Esophagus squamous epithelium (tissue), 5 donors: Measurements from ENCODE around the gene SNCB. TPM values are rescaled to one million over a fixed set of nuclear protein-coding genes. Genes with fewer than 3 reads are reported as not detected.

Experiments used
- DNase-seq: peaks from one replicate; lab custom pipeline; 2025; lab: John Stamatoyannopoulos, UW
- H3K27ac ChIP-seq, 4 donors: fragments of 200-600 bp; sonication (generic); one replicate each; pipeline ENCODE4 v1.5.1; 2016 to 2019; ENCODE audit warnings: mild to moderate bottlenecking in 1 of 4
- H3K27me3 ChIP-seq, 4 donors: fragments of 200-600 bp; sonication (generic); 1 replicate in 3 of 4; 2 replicates in 1 of 4; pipeline versions ENCODE4 v1.5.1 to v1.6.0; 2017 to 2021; ENCODE audit warnings: antibody characterized with exemption in 1 of 4
- H3K36me3 ChIP-seq, 3 donors: fragments of 200-600 bp; sonication (generic); one replicate each; pipeline ENCODE4 v1.5.1; 2016 to 2019
- H3K4me1 ChIP-seq, 3 donors: fragments of 200-600 bp; sonication (generic); one replicate each; pipeline ENCODE4 v1.5.1; 2017 to 2019
- H3K4me3 ChIP-seq, 4 donors: fragments of 200-600 bp; sonication (generic); 1 replicate in 3 of 4; 2 replicates in 1 of 4; pipeline ENCODE4 v1.5.1; 2016 to 2019; ENCODE audit warnings: mild to moderate bottlenecking in 2 of 4, moderate library complexity in 1 of 4
- H3K9me3 ChIP-seq, 3 donors: fragments of 200-600 bp; sonication (generic); one replicate each; pipeline ENCODE4 v1.5.1; 2016 to 2019
- CTCF ChIP-seq, 6 experiments: fragments of 450-650 bp in 4 of 6; fragments of 200-600 bp in 2 of 6; sonication (generic) in 2 of 6; IDR thresholded peaks; one replicate each; pipeline ENCODE4 v1.5.1; 2016 to 2019; ENCODE audit warnings: antibody characterized with exemption in 6 of 6, mild to moderate bottlenecking in 4 of 6, moderate library complexity in 4 of 6
- POLR2A ChIP-seq, 4 donors: fragments of 450-650 bp; IDR thresholded peaks; one replicate each; pipeline ENCODE4 v1.6.1; 2017; ENCODE audit warnings: antibody characterized with exemption in 4 of 4, mild to moderate bottlenecking in 4 of 4, moderate library complexity in 3 of 4
- WGBS, 2 donors: methylation state at CpG; one replicate each; pipeline ENCODE4 v1.1.5; 2018; 5-methylcytosine and 5-hydroxymethylcytosine counted together
- intact Hi-C: fragments of 100-400 bp; cut with DNase I; formaldehyde crosslinking; loops from one replicate; pipeline ENCODE4 v1.15.0; 2022
- total RNA-seq, 4 donors: library from RNA; depleted of rRNA; stranded (reverse); fragments of >200 nt; gene quantifications; one replicate each; pipeline ENCODE4 v1.1.0, GENCODE V29; 2016
- donor health status: DM: yes; HTN: yes; CAD: no.

The SNCB gene
- total RNA-seq, 4 donors from 2014 or later, result not detected

- intact Hi-C loops, result no loop called here
- Histone ChIP-seq H3K4me3 (peak overlapping the region in 1 of 4 donors; percentile 34), H3K27me3 (peaks cover 11 to 98% (median 25%) of the 10 kb centered on the region in 4 donors), H3K36me3 (no peaks in the 10 kb centered on the region), H3K27ac (no peak overlapping the region), H3K9me3 (no peaks in the 10 kb centered on the region), H3K4me1 (peaks cover 7 to 27% (median 14%) of the 10 kb centered on the region in 3 donors)
- WGBS, 2 donors, result 9% methylated on average over 13 to 22 of the region's 32 CpGs
- no peak for DNase-seq
- TF ChIP-seq POLR2A (IDR thresholded peaks at IDR 0.05) (no peak), CTCF (IDR thresholded peaks at IDR 0.05) (no peak)
Measured at GRCh38 chr5:176620333-176620981, 9.9 kb downstream of the SNCB start.

GRCh38 chr5:176619569-176620332 is 10.6 kb downstream of the SNCB start:
- no peak overlapping the region for H3K27ac ChIP-seq
- peak overlapping the region in 1 of 4 donors; percentile 34 for H3K4me3 ChIP-seq
- no peaks in the 10 kb centered on the region for H3K36me3 ChIP-seq
- TF ChIP-seq CTCF (IDR thresholded peaks at IDR 0.05), result no peak
- no peak for TF ChIP-seq POLR2A (IDR thresholded peaks at IDR 0.05)
- WGBS, 2 donors, result 0% methylated on average over 1 to 4 of the region's 59 CpGs
- no peaks in the 10 kb centered on the region for H3K9me3 ChIP-seq
- no peak for DNase-seq
- intact Hi-C loops, result no loop called here
- peaks cover 7 to 27% (median 14%) of the 10 kb centered on the region in 3 donors for H3K4me1 ChIP-seq
- peaks cover 11 to 98% (median 25%) of the 10 kb centered on the region in 4 donors for H3K27me3 ChIP-seq

- DNase-seq, result no peak
- Histone ChIP-seq H3K4me1 (peaks cover 7 to 27% (median 14%) of the 10 kb centered on the region in 3 donors), H3K27me3 (peaks cover 11 to 93% (median 25%) of the 10 kb centered on the region in 4 donors), H3K4me3 (peak overlapping the region in 1 of 4 donors; percentile 34), H3K36me3 (no peaks in the 10 kb centered on the region), H3K27ac (no peak overlapping the region), H3K9me3 (no peaks in the 10 kb centered on the region)
- TF ChIP-seq CTCF (IDR thresholded peaks at IDR 0.05) (peak in 1 of 6 experiments; percentile 15), POLR2A (IDR thresholded peaks at IDR 0.05) (no peak)
- intact Hi-C loops, result no loop called here
- WGBS, 2 donors, result no CpG with 5 or more reads among the region's 31 CpGs
Measured at GRCh38 chr5:176619203-176619568, 11.1 kb downstream of the SNCB start.

GRCh38 chr5:176618783-176619182 is 11.6 kb downstream of the SNCB start:
- H3K27me3 ChIP-seq, result peaks cover 11 to 90% (median 25%) of the 10 kb centered on the region in 4 donors
- TF ChIP-seq POLR2A (IDR thresholded peaks at IDR 0.05) (no peak), CTCF (IDR thresholded peaks at IDR 0.05) (no peak)
- H3K9me3 ChIP-seq, result no peaks in the 10 kb centered on the region
- 29 to 60% methylated on average over 5 to 10 of the region's 19 CpGs for WGBS, 2 donors
- H3K36me3 ChIP-seq, result no peaks in the 10 kb centered on the region
- H3K27ac ChIP-seq, result no peak overlapping the region
- DNase-seq, result no peak
- peaks cover 7 to 27% (median 14%) of the 10 kb centered on the region in 3 donors for H3K4me1 ChIP-seq
- intact Hi-C loops, result no loop called here
- peak overlapping the region in 1 of 4 donors; percentile 34 for H3K4me3 ChIP-seq

DNA sequence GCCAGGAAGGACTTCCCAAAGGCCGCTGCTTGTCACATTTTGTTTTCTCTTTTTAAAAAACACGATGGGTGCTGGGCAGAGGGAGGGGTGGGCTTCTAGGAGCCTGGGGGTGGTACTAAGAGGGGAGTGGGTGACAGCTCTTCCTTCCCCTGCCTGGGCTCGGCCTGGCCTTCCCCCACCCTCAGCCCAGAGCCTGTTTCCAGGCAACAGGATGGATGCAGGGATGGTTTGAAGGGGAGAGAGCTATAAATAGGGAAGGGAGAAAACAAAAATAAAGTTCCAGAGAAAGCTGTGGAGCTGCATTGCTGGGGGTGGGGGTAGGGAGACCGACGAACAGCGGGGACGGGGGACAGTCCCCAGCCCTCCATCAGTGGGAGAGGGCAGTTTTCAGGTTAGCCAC is 13.8 kb downstream of the SNCB start:
- Histone ChIP-seq H3K27me3 (peaks cover 11 to 90% (median 25%) of the 10 kb centered on the region in 4 donors), H3K36me3 (no peaks in the 10 kb centered on the region), H3K9me3 (no peaks in the 10 kb centered on the region), H3K4me3 (no peak overlapping the region), H3K27ac (no peak overlapping the region), H3K4me1 (peaks cover 7 to 27% (median 14%) of the 10 kb centered on the region in 3 donors)
- TF ChIP-seq CTCF (IDR thresholded peaks at IDR 0.05) (no peak), POLR2A (IDR thresholded peaks at IDR 0.05) (no peak)
- intact Hi-C loops, result no loop called here
- 62 to 66% methylated on average over 7 of the region's 7 CpGs for WGBS, 2 donors
- DNase-seq, result no peak
